ENCODE data around the gene SLC9C1. TPM values are rescaled to one million over a fixed set of nuclear protein-coding genes. Genes with fewer than 3 reads are reported as not detected.

Gene SLC9C1
- total RNA-seq, 1 experiment from 2014 or later = 0.79 TPM

- peaks cover 55% of the 10 kb centered on the region for H3K79me2 ChIP-seq (ENCODE audit: insufficient read depth, low read length)
- no peak overlapping the region for H3K27ac ChIP-seq (ENCODE audit: low read depth, low read length)
- H3K4me1 ChIP-seq (ENCODE audit: control insufficient read depth in 1 of 2, insufficient read depth in 2 of 2, low read length in 2 of 2) = peaks cover 4 to 31% of the 10 kb centered on the region in 2 experiments
- DNase-seq (ENCODE audit: low read depth, low spot score) (peak; percentile 91), ATAC-seq (peak; percentile 96)
- POLR2A ChIA-PET = no interaction called here
- intact Hi-C loops (cut with micrococcal nuclease) = no loop called here
- H3K9me3 ChIP-seq (ENCODE audit: control insufficient read depth in 1 of 2, insufficient read depth in 1 of 2, low read depth in 1 of 2, low read length in 2 of 2) = no peaks in the 10 kb centered on the region
- no TSS peak for BruUV-seq (replicated peaks)
- TF ChIP-seq EZH2phosphoT487 (IDR thresholded peaks at IDR 0.05; ENCODE audit: borderline replicate concordance) (no peak), ZNF274 (IDR thresholded peaks at IDR 0.05; ENCODE audit: low read depth, low read length) (no peak), ATF3 (IDR thresholded peaks at IDR 0.05) (peak; percentile 59), MAX (IDR thresholded peaks at IDR 0.05) (peak; percentile 58), RAD21 (IDR thresholded peaks at IDR 0.05; ENCODE audit: low read depth) (0 out of 2 replicates have a peak, but pooled peaks have one; percentile 10), CBX3 (IDR thresholded peaks at IDR 0.05; ENCODE audit: low read depth) (peak; percentile 77), CEBPB (IDR thresholded peaks at IDR 0.05; ENCODE audit: low read depth) (peak; percentile 48; the same call in 1 of the 2 replicates), JUND (IDR thresholded peaks at IDR 0.05) (peak; percentile 81), POLR2AphosphoS5 (IDR thresholded peaks at IDR 0.05; ENCODE audit: low read depth, low read length) (peak; percentile 41; the same call in 1 of the 2 replicates), SIN3A (IDR thresholded peaks at IDR 0.05; ENCODE audit: low read depth) (peak; percentile 67; the same call in 1 of the 2 replicates), EGR1 (IDR thresholded peaks at IDR 0.05; ENCODE audit: low read depth) (peak; percentile 17; the same call in 1 of the 2 replicates), SRF (IDR thresholded peaks at IDR 0.05; ENCODE audit: low read depth) (no peak), REST (IDR thresholded peaks at IDR 0.05; ENCODE audit: low read depth) (no peak), POLR2A (IDR thresholded peaks at IDR 0.05; ENCODE audit: borderline replicate concordance, extremely low read depth, insufficient read depth, insufficient read length) (no peak), YY1 (IDR thresholded peaks at IDR 0.05; ENCODE audit: extremely low read depth, insufficient replicate concordance, low read depth, low read length) (no peak), SP1 (IDR thresholded peaks at IDR 0.05; ENCODE audit: low read depth) (peak; percentile 70), FOSL1 (IDR thresholded peaks at IDR 0.05; ENCODE audit: low read depth) (peak; percentile 78)
- no peaks in the 10 kb centered on the region for H3K9me2 ChIP-seq (ENCODE audit: insufficient read depth)
- peak overlapping the region; percentile 39 for H3K4me2 ChIP-seq (ENCODE audit: low read length)
- no peaks in the 10 kb centered on the region for H3K27me3 ChIP-seq (ENCODE audit: insufficient read depth, low read length)
- CTCF ChIA-PET = interaction anchor here (0.7 to 2.8 kb wide), 3 partner anchors 10 to 40 kb away, joined by 3 to 15 read pairs (median 4); no protein-coding TSS in a partner anchor
- RAD21 ChIA-PET (ENCODE audit: low non-redundant PET in 1 of 2, low total read pairs in 2 of 2, uncharacterized antibody in 2 of 2, unreplicated experiment in 2 of 2) = no interaction called here
- H3K4me3 ChIP-seq (replicated peaks in 1 of 2; ENCODE audit: low read depth in 1 of 2, low read length in 2 of 2) = no peak overlapping the region
- no peak overlapping the region for H3K9ac ChIP-seq (ENCODE audit: low read length)
- H4K20me1 ChIP-seq (ENCODE audit: insufficient read depth) = no peaks in the 10 kb centered on the region
- no peak overlapping the region for H2AFZ ChIP-seq (ENCODE audit: low read depth, low read length, poor library complexity, severe bottlenecking)
- peaks cover 0 to 4% of the 10 kb centered on the region in 2 experiments; a peak in 1 of 4 replicates for H3K36me3 ChIP-seq (ENCODE audit: control insufficient read depth in 1 of 2, insufficient read depth in 2 of 2, low read length in 2 of 2)
Observed at GRCh38 chr3:112097378-112097777, 196.6 kb downstream of the SLC9C1 start.

Measured in HCT116 (cell line).